Heart left ventricle (tissue), 13 donors: Measurements from ENCODE around the gene PIGC.

Experiments used
- POLR2A ChIP-seq, 2 donors: fragments of 450-650 bp; IDR thresholded peaks; one replicate each; pipeline ENCODE4 v1.6.1; 2017; ENCODE audit warnings: antibody characterized with exemption in 2 of 2, mild to moderate bottlenecking in 2 of 2, moderate library complexity in 2 of 2
- TF ChIP-seq, protein P1 (sequence below), 12 donors: fragments of 200-600 bp; sonication (generic) in 4 of 12; IDR thresholded peaks; one replicate each; pipeline versions ENCODE4 v1.5.0 to v1.8.0; 2018 to 2022; ENCODE audit warnings: antibody characterized with exemption in 12 of 12, mild to moderate bottlenecking in 5 of 12
- donor health status: ischemic (EF 13 %, LVEDD 7.1; RV severe dilation, severe dysfunction).
- donor health status: DM: no; HTN: yes; CAD: no.
- donor health status: DM: no; HTN: no; CAD: no.
- donor health status: ischemic (EF 25% LVEDD 6.9; RV normal size, moderate dysfunction).
- donor health status: ischemic (EF 25% LVEDD 5.7; RV mildly dilated, moderate dysfunction).
- donor health status: ischemic (EF 35%, LVEDD 5.7; RV mildly dilated, moderate dysfunction).
- donor health status: nonischemic (EF 11% LVEDD 7.7; RV severe dilation, severe dysfunction).
- donor health status: DM: yes; HTN: yes; CAD: no.
- donor health status: PGD.
- donor health status: ischemic (EF 29% LVEDD 5.4; RV normal size, mild dysfunction).
- donor health status: nonischemic (EF 23%, LVEDD 6.1; RV moderate dilation, normal function).

DNA sequence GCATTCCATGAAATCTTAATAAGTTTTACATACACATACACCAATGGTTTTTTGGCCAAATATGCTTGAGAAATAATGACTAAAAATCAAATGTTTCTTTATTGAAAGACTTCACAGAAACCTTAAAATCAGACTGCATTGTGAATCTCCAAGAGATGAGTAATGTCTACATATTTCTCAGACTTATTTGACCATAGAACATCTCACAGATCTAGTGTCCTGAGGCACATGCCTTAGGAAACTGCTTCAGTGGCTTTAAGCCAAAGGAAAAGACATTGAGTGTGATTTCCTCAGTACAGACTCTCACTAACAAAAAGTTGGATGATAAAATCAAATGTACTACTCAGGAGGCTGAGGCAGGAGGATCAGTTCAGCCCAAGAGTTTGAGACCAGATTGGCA lies 29.5 kb downstream of the PIGC start:
- TF ChIP-seq POLR2A (IDR thresholded peaks at IDR 0.05) = no peak
- TF ChIP-seq, protein P1, sequence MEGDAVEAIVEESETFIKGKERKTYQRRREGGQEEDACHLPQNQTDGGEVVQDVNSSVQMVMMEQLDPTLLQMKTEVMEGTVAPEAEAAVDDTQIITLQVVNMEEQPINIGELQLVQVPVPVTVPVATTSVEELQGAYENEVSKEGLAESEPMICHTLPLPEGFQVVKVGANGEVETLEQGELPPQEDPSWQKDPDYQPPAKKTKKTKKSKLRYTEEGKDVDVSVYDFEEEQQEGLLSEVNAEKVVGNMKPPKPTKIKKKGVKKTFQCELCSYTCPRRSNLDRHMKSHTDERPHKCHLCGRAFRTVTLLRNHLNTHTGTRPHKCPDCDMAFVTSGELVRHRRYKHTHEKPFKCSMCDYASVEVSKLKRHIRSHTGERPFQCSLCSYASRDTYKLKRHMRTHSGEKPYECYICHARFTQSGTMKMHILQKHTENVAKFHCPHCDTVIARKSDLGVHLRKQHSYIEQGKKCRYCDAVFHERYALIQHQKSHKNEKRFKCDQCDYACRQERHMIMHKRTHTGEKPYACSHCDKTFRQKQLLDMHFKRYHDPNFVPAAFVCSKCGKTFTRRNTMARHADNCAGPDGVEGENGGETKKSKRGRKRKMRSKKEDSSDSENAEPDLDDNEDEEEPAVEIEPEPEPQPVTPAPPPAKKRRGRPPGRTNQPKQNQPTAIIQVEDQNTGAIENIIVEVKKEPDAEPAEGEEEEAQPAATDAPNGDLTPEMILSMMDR (IDR thresholded peaks at IDR 0.05) = no peak
